GM18868 (cell line): ENCODE measurements around the gene MUSK.

Experiments
- ATAC-seq: cut with Tn5 transposase; IDR thresholded peaks from one replicate; pipeline ENCODE4 v1.9.1; 2021; ENCODE audit warnings: mild to moderate bottlenecking, moderate library complexity; ENCODE audit not compliant: unreplicated experiment

MUSK gene

DNA sequence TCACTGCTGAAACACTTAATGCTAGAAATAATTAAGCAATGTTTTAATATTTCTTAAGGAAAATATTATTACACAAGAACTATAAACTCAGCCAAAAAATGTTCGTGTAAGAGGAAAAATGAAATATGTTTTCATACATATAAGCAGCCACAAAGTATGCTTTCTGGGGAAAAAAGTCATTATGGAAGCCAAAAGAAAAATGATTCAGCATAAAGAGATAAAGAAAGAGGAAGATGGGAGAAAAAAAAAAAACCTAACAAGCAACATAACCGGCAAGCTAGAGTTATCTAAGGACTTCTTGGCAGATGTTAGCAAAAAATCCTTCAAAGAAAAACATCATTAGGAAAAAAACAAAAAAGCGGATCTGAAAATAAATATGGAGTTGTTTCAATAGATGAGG lies 179.1 kb downstream of the MUSK start:
- ATAC-seq = no peak

DNA sequence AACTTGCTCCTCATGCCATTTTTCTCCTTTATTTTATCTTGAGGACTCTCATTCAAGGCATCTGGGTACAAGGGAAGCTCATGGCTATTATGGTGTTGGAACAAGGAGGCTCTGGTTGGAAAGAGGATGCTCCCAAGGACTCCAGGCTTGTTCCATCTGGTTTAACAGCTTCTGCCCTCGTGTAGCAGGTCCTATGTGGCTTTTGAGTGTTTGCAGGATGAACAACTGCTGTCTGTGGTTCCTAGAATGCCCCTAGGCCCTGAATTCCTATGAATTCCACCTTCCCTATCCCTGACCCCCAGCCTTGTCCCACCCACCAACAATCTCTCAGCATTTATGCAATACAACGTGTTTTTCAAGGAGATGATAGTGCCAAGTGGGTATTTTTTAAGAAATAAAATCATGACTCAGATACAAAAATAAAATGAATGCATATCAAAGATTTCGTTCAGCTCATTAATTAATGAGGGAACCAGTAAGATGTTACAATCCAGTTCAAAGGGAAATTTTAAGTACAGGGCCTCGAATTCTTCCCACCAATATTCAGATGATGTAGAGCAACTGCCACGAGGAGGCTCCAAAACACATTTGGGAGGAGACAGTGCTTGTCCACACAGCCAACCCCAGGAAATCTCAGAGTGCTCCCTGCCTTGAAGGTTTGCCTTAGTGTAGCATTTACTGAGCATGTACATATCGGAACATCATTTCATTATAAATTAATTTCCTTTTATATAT lies 182.0 kb downstream of the MUSK start:
- no peak for ATAC-seq
